ENCODE data around the gene SPACA6. TPM values are rescaled to one million over a fixed set of nuclear protein-coding genes. Genes with fewer than 3 reads are reported as not detected.
A peak's percentile ranks its signal among the peaks of the same experiment; 100 is the strongest.

SPACA6 gene
- total RNA-seq, 2 experiments from 2014 or later: 3.1 to 3.9 TPM

GRCh38 chr19:51691584-51692428 lies 1.3 kb upstream of the SPACA6 start:
- H3K27me3 Mint-ChIP-seq: peaks cover 14% of the 10 kb centered on the region
- ChIA-PET CTCF (no interaction called here), POLR2A (interaction anchor here (0.6 kb wide), 1 partner anchor 479 kb away, joined by 3 read pairs; no protein-coding TSS in a partner anchor)
- DNase-seq: no peak
- H3K27ac Mint-ChIP-seq: no peak overlapping the region
- H3K36me3 Mint-ChIP-seq (ENCODE audit: low read depth): no peaks in the 10 kb centered on the region
- no peak overlapping the region for H3K4me3 Mint-ChIP-seq
- peaks cover 20% of the 10 kb centered on the region for H3K4me1 Mint-ChIP-seq
- H3K9me3 Mint-ChIP-seq: no peaks in the 10 kb centered on the region

GRCh38 chr19:51692468-51692867 lies 662 bp upstream of the SPACA6 start:
- Mint-ChIP-seq H3K9me3 (no peaks in the 10 kb centered on the region), H3K27me3 (peaks cover 14% of the 10 kb centered on the region), H3K4me1 (peaks cover 20% of the 10 kb centered on the region), H3K27ac (no peak overlapping the region), H3K4me3 (no peak overlapping the region), H3K36me3 (ENCODE audit: low read depth) (no peaks in the 10 kb centered on the region)
- CTCF ChIA-PET: no interaction called here
- no peak for DNase-seq
- POLR2A ChIA-PET: interaction anchor here (0.6 kb wide), 1 partner anchor 480 kb away, joined by 3 read pairs; no protein-coding TSS in a partner anchor

- Mint-ChIP-seq H3K27ac (no peak overlapping the region), H3K36me3 (ENCODE audit: low read depth) (no peaks in the 10 kb centered on the region), H3K4me3 (no peak overlapping the region), H3K4me1 (peaks cover 16% of the 10 kb centered on the region), H3K9me3 (no peaks in the 10 kb centered on the region), H3K27me3 (peaks cover under 1% of the 10 kb centered on the region)
- CTCF ChIA-PET: no interaction called here
- no peak for DNase-seq
- POLR2A ChIA-PET: no interaction called here
These were observed 689 bp downstream of the SPACA6 start for GRCh38 chr19:51693819-51694218.

- POLR2A ChIA-PET: no interaction called here
- CTCF ChIA-PET: no interaction called here
- DNase-seq: no peak
These were observed 1.4 kb downstream of the SPACA6 start for GRCh38 chr19:51694318-51695085.

GRCh38 chr19:51695088-51695487 lies 2.0 kb downstream of the SPACA6 start:
- Mint-ChIP-seq H3K4me1 (peaks cover 13% of the 10 kb centered on the region), H3K4me3 (no peak overlapping the region), H3K27ac (no peak overlapping the region), H3K9me3 (no peaks in the 10 kb centered on the region), H3K27me3 (no peaks in the 10 kb centered on the region), H3K36me3 (ENCODE audit: low read depth) (no peaks in the 10 kb centered on the region)
- ChIA-PET POLR2A (no interaction called here), CTCF (no interaction called here)
- no peak for DNase-seq

More at GRCh38 chr19:51694318-51695085, 1.4 kb downstream of the SPACA6 start:
- Mint-ChIP-seq H3K4me1 (peaks cover 16% of the 10 kb centered on the region), H3K9me3 (no peaks in the 10 kb centered on the region), H3K27ac (no peak overlapping the region), H3K27me3 (no peaks in the 10 kb centered on the region), H3K36me3 (ENCODE audit: low read depth) (no peaks in the 10 kb centered on the region), H3K4me3 (no peak overlapping the region)

GRCh38 chr19:51695702-51696315 lies 2.7 kb downstream of the SPACA6 start:
- H3K4me3 Mint-ChIP-seq: no peak overlapping the region
- ChIA-PET CTCF (interaction anchor here (0.6 kb wide), 1 partner anchor 955 kb away, joined by 3 read pairs; no protein-coding TSS in a partner anchor), POLR2A (no interaction called here)
- no peaks in the 10 kb centered on the region for H3K36me3 Mint-ChIP-seq (ENCODE audit: low read depth)
- H3K4me1 Mint-ChIP-seq: peaks cover 10% of the 10 kb centered on the region
- no peak for DNase-seq
- no peaks in the 10 kb centered on the region for H3K27me3 Mint-ChIP-seq
- no peak overlapping the region for H3K27ac Mint-ChIP-seq
- no peaks in the 10 kb centered on the region for H3K9me3 Mint-ChIP-seq

GRCh38 chr19:51696606-51697005 lies 3.5 kb downstream of the SPACA6 start:
- no peaks in the 10 kb centered on the region for H3K27me3 Mint-ChIP-seq
- H3K27ac Mint-ChIP-seq: no peak overlapping the region
- no peaks in the 10 kb centered on the region for H3K9me3 Mint-ChIP-seq
- H3K4me3 Mint-ChIP-seq: no peak overlapping the region
- H3K36me3 Mint-ChIP-seq (ENCODE audit: low read depth): no peaks in the 10 kb centered on the region
- DNase-seq: no peak
- peaks cover 5% of the 10 kb centered on the region for H3K4me1 Mint-ChIP-seq
- ChIA-PET POLR2A (no interaction called here), CTCF (no interaction called here)

- DNase-seq: no peak
- no peaks in the 10 kb centered on the region for H3K36me3 Mint-ChIP-seq (ENCODE audit: low read depth)
- no peak overlapping the region for H3K27ac Mint-ChIP-seq
- H3K4me3 Mint-ChIP-seq: no peak overlapping the region
- H3K4me1 Mint-ChIP-seq: peaks cover 3% of the 10 kb centered on the region
- H3K27me3 Mint-ChIP-seq: no peaks in the 10 kb centered on the region
- CTCF ChIA-PET: interaction anchor here (0.6 kb wide), 1 partner anchor 790 kb away, joined by 3 read pairs; no protein-coding TSS in a partner anchor
- POLR2A ChIA-PET: interaction anchor here (0.6 kb wide), 1 partner anchor 20 kb away, joined by 5 read pairs; no protein-coding TSS in a partner anchor
- H3K9me3 Mint-ChIP-seq: no peaks in the 10 kb centered on the region
These were observed 4.1 kb downstream of the SPACA6 start for GRCh38 chr19:51697169-51697776.

GRCh38 chr19:51698296-51698695 lies 5.2 kb downstream of the SPACA6 start:
- ChIA-PET POLR2A (interaction anchor here (0.6 kb wide), 1 partner anchor 235 kb away, joined by 3 read pairs; no protein-coding TSS in a partner anchor), CTCF (no interaction called here)
- Mint-ChIP-seq H3K4me3 (no peak overlapping the region), H3K9me3 (peaks cover 3% of the 10 kb centered on the region), H3K27me3 (peaks cover 6% of the 10 kb centered on the region), H3K4me1 (peaks cover 10% of the 10 kb centered on the region), H3K36me3 (ENCODE audit: low read depth) (no peaks in the 10 kb centered on the region), H3K27ac (no peak overlapping the region)
- DNase-seq: no peak

- H3K4me1 Mint-ChIP-seq: peaks cover 15% of the 10 kb centered on the region
- CTCF ChIA-PET: no interaction called here
- H3K36me3 Mint-ChIP-seq (ENCODE audit: low read depth): no peaks in the 10 kb centered on the region
- peaks cover 3% of the 10 kb centered on the region for H3K9me3 Mint-ChIP-seq
- H3K27me3 Mint-ChIP-seq: peaks cover 6% of the 10 kb centered on the region
- POLR2A ChIA-PET: interaction anchor here (0.6 kb wide), 1 partner anchor 236 kb away, joined by 3 read pairs; no protein-coding TSS in a partner anchor
- no peak overlapping the region for H3K27ac Mint-ChIP-seq
- DNase-seq: no peak
- no peak overlapping the region for H3K4me3 Mint-ChIP-seq
These were observed 6.0 kb downstream of the SPACA6 start for GRCh38 chr19:51699170-51699569.

GRCh38 chr19:51701468-51702100 lies 8.5 kb downstream of the SPACA6 start:
- no peak for DNase-seq
- peaks cover 31% of the 10 kb centered on the region for H3K4me1 Mint-ChIP-seq
- peaks cover 6% of the 10 kb centered on the region for H3K27me3 Mint-ChIP-seq
- ChIA-PET POLR2A (no interaction called here), CTCF (no interaction called here)
- no peak overlapping the region for H3K4me3 Mint-ChIP-seq
- H3K9me3 Mint-ChIP-seq: peaks cover 5% of the 10 kb centered on the region
- peaks cover 18% of the 10 kb centered on the region for H3K36me3 Mint-ChIP-seq (ENCODE audit: low read depth)
- no peak overlapping the region for H3K27ac Mint-ChIP-seq

- Mint-ChIP-seq H3K36me3 (ENCODE audit: low read depth) (peaks cover 23% of the 10 kb centered on the region), H3K27ac (peak overlapping the region; percentile 50), H3K4me1 (peaks cover 31% of the 10 kb centered on the region), H3K4me3 (peak overlapping the region; percentile 89), H3K9me3 (peaks cover 5% of the 10 kb centered on the region), H3K27me3 (peaks cover 6% of the 10 kb centered on the region)
- ChIA-PET CTCF (interaction anchor here (1.4 kb wide), 1 partner anchor 19 kb away, joined by 3 read pairs; no protein-coding TSS in a partner anchor), POLR2A (no interaction called here)
- DNase-seq: peak; percentile 27
These were observed 9.1 kb downstream of the SPACA6 start for GRCh38 chr19:51702103-51702824.
